Activated T-cell treated with anti-CD3 and anti-CD28 coated beads, Interleukin-2, amount 50 U/mL, for 4 hours (primary cell): ENCODE data around the gene CSH2. TPM values are rescaled to one million over a fixed set of nuclear protein-coding genes. Genes with fewer than 3 reads are reported as not detected.
"Not testable (repeated sequence)": the region's sequence is repeated elsewhere in the genome, so short reads cannot be mapped to it uniquely, and the experiment has no call there.

ENCODE experiments used
- ATAC-seq, 2 donors: fragments of 200-7000 bp; cut with Tn5 transposase; one replicate each; pipeline ENCODE4 v1.10.0; 2021
- DNase-seq: peaks from one replicate; pipeline ENCODE4 v3.0.0-alpha.2; 2020
- H3K27me3 Mint-ChIP-seq: one replicate; pipeline ENCODE4 v1.8.0; 2021; ENCODE audit warnings: low read depth, mixed read lengths
- H3K36me3 Mint-ChIP-seq: one replicate; pipeline ENCODE4 v1.8.0; 2022; ENCODE audit warnings: mixed read lengths; ENCODE audit not compliant: insufficient read depth
- H3K4me1 Mint-ChIP-seq: one replicate; pipeline ENCODE4 v1.8.0; 2021; ENCODE audit warnings: low read depth, mixed read lengths
- H3K4me3 Mint-ChIP-seq: one replicate; pipeline ENCODE4 v1.8.0; 2021; ENCODE audit warnings: mild to moderate bottlenecking, moderate library complexity, mixed read lengths
- H3K9me3 Mint-ChIP-seq: one replicate; pipeline ENCODE4 v1.8.0; 2021; ENCODE audit warnings: mixed read lengths
- total RNA-seq, 3 donors: library from RNA; stranded (reverse); gene quantifications; one replicate each; pipeline ENCODE4 v1.2.1, GENCODE V29; 2021

Gene CSH2
- total RNA-seq, 3 donors from 2014 or later, result not detected

DNA sequence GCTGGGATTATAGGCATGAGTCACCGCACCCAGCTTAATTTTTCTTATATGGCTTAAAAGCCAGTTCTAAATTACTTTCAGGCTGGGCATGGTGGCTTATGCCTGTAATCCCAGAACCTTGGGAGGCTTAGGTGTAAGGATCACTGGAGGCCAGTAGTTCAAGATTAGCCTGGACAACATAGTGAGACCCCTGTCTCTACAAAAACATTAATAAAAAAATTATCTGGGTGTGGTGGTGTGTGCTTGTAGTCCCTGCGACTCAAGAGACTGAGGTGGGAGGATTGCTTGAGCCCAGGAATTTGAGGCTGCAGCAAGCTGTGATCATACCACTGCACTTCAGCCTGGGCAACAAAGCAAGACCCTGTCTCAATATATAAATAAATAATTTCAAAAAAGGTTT lies 20.2 kb downstream of the CSH2 start:
- Mint-ChIP-seq H3K4me1 (peaks cover 7% of the 10 kb centered on the region), H3K36me3 (no peaks in the 10 kb centered on the region), H3K9me3 (peaks cover 4% of the 10 kb centered on the region), H3K4me3 (no peak overlapping the region), H3K27me3 (no peaks in the 10 kb centered on the region)
- no peak for ATAC-seq
- DNase-seq, result no peak

GRCh38 chr17:63850401-63850800 lies 23.1 kb downstream of the CSH2 start:
- no peaks in the 10 kb centered on the region for H3K36me3 Mint-ChIP-seq
- H3K27me3 Mint-ChIP-seq, result no peaks in the 10 kb centered on the region
- no peak overlapping the region for H3K4me3 Mint-ChIP-seq
- no peak for ATAC-seq
- peaks cover 13% of the 10 kb centered on the region for H3K4me1 Mint-ChIP-seq
- DNase-seq, result no peak
- H3K9me3 Mint-ChIP-seq, result peaks cover 9% of the 10 kb centered on the region

GRCh38 chr17:63848834-63849689 lies 24.4 kb downstream of the CSH2 start:
- Mint-ChIP-seq H3K36me3 (no peaks in the 10 kb centered on the region), H3K27me3 (no peaks in the 10 kb centered on the region), H3K9me3 (peaks cover 9% of the 10 kb centered on the region), H3K4me1 (peaks cover 15% of the 10 kb centered on the region), H3K4me3 (peak overlapping the region; percentile 87)
- DNase-seq, result peak; percentile 95
- peak; percentile 97 for ATAC-seq

GRCh38 chr17:63847525-63848249 lies 25.8 kb downstream of the CSH2 start:
- Mint-ChIP-seq H3K9me3 (peaks cover 9% of the 10 kb centered on the region), H3K36me3 (no peaks in the 10 kb centered on the region), H3K27me3 (no peaks in the 10 kb centered on the region), H3K4me1 (peaks cover 19% of the 10 kb centered on the region), H3K4me3 (peak overlapping the region; percentile 24)
- DNase-seq (no peak), ATAC-seq (no peak)

GRCh38 chr17:63845509-63845908 lies 28.0 kb downstream of the CSH2 start:
- peaks cover 9% of the 10 kb centered on the region for H3K9me3 Mint-ChIP-seq
- H3K4me3 Mint-ChIP-seq, result no peak overlapping the region
- no peak for ATAC-seq

GRCh38 chr17:63843910-63844677 lies 29.4 kb downstream of the CSH2 start:
- peaks cover 39% of the 10 kb centered on the region for H3K4me1 Mint-ChIP-seq
- peaks cover 9% of the 10 kb centered on the region for H3K9me3 Mint-ChIP-seq
- DNase-seq (no peak), ATAC-seq (no peak)
- peak overlapping the region; percentile 88 for H3K4me3 Mint-ChIP-seq
- H3K27me3 Mint-ChIP-seq, result no peaks in the 10 kb centered on the region
- no peaks in the 10 kb centered on the region for H3K36me3 Mint-ChIP-seq

More at GRCh38 chr17:63845509-63845908, 28.0 kb downstream of the CSH2 start:
- H3K4me1 Mint-ChIP-seq, result peaks cover 31% of the 10 kb centered on the region
- no peak for DNase-seq
- no peaks in the 10 kb centered on the region for H3K27me3 Mint-ChIP-seq
- H3K36me3 Mint-ChIP-seq, result no peaks in the 10 kb centered on the region

GRCh38 chr17:63843387-63843888 lies 30.0 kb downstream of the CSH2 start:
- H3K36me3 Mint-ChIP-seq, H3K27me3 Mint-ChIP-seq, H3K9me3 Mint-ChIP-seq, DNase-seq, ATAC-seq: not testable (repeated sequence)
- peak overlapping the region; percentile 88 for H3K4me3 Mint-ChIP-seq
- H3K4me1 Mint-ChIP-seq, result peaks cover 40% of the 10 kb centered on the region

- H3K4me1 Mint-ChIP-seq, result peaks cover 39% of the 10 kb centered on the region
- H3K27me3 Mint-ChIP-seq, result no peaks in the 10 kb centered on the region
- peak within 1 kb of the TSS; percentile 96 for H3K4me3 Mint-ChIP-seq
- DNase-seq, result peak; percentile 99
- ATAC-seq, result peak; percentile 92
- H3K9me3 Mint-ChIP-seq, result peaks cover under 1% of the 10 kb centered on the region
- no peaks in the 10 kb centered on the region for H3K36me3 Mint-ChIP-seq
Measured at GRCh38 chr17:63842540-63843386, 30.7 kb downstream of the CSH2 start, which contains the start of gene SMARCD2. Gene SMARCD2 (minus strand): TSS chr17:63842685. CDS start chr17:63842674, 11 bp downstream.

- H3K36me3 Mint-ChIP-seq, result no peaks in the 10 kb centered on the region
- no peaks in the 10 kb centered on the region for H3K27me3 Mint-ChIP-seq
- H3K4me3 Mint-ChIP-seq, result peak overlapping the region; percentile 96
- no peak for DNase-seq
- H3K4me1 Mint-ChIP-seq, result peaks cover 38% of the 10 kb centered on the region
- peak; percentile 51 for ATAC-seq
- no peaks in the 10 kb centered on the region for H3K9me3 Mint-ChIP-seq
Measured at GRCh38 chr17:63842173-63842539, 31.3 kb downstream of the CSH2 start.

- DNase-seq (no peak), ATAC-seq (no peak)
- Mint-ChIP-seq H3K9me3 (no peaks in the 10 kb centered on the region), H3K27me3 (no peaks in the 10 kb centered on the region), H3K4me3 (peak overlapping the region; percentile 96), H3K4me1 (peaks cover 38% of the 10 kb centered on the region), H3K36me3 (peaks cover 3% of the 10 kb centered on the region)
Measured at GRCh38 chr17:63841350-63842172, 31.9 kb downstream of the CSH2 start.

- no peaks in the 10 kb centered on the region for H3K9me3 Mint-ChIP-seq
- H3K4me3 Mint-ChIP-seq, result peak overlapping the region; percentile 96
- no peaks in the 10 kb centered on the region for H3K27me3 Mint-ChIP-seq
- ATAC-seq, result no peak
- H3K36me3 Mint-ChIP-seq, result peaks cover 4% of the 10 kb centered on the region
- no peak for DNase-seq
- H3K4me1 Mint-ChIP-seq, result peaks cover 38% of the 10 kb centered on the region
Measured at GRCh38 chr17:63840591-63841349, 32.7 kb downstream of the CSH2 start.

DNA sequence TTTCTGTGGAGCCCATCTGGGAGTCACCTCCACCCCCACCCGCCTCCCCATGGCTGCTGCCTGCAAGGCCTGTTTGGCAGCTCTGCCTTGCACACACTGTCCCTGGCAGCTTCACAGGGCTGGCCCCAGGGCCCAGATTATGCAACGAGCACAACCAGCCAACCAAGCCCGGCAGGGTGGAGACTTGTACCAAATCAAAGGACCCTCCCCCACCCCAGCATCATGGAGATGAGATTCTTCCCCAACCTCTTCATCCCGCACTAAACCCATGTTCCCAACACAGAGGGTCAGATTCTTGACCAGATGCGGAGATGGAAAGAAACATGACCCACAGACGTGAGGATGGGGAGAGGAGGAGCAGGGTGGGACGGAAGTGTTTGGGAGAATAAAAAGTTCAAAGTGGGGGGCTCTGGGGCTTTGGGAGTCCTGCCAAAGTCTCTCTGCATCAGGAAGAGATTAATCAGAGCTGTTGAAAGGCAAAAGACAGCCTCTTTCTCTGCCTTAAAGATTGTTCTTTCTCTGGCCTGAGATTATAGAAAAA lies 34.8 kb downstream of the CSH2 start:
- Mint-ChIP-seq H3K4me3 (peak overlapping the region; percentile 43), H3K27me3 (no peaks in the 10 kb centered on the region), H3K9me3 (no peaks in the 10 kb centered on the region), H3K36me3 (peaks cover 11% of the 10 kb centered on the region), H3K4me1 (peaks cover 45% of the 10 kb centered on the region)
- ATAC-seq (no peak), DNase-seq (no peak)
